Astrocyte of the spinal cord (primary cell): ENCODE measurements around the gene TUFT1.

Experiments
- DNase-seq: peaks from one replicate; pipeline ENCODE4 v3.0.0; 2011; ENCODE audit warnings: low read depth, low spot score
- H3K4me3 ChIP-seq: 2 replicates; pipeline ENCODE4 v1.5.1; 2011; ENCODE audit warnings: low read depth, mild to moderate bottlenecking, low read length, moderate library complexity
- CTCF ChIP-seq: IDR thresholded peaks from 2 replicates; pipeline ENCODE4 v1.5.1; 2012; ENCODE audit warnings: low read depth, mild to moderate bottlenecking, low read length, inconsistent platforms
- in situ Hi-C: cut with HindIII; loops from 2 replicates; pipeline ENCODE4 v1.10.0; 2017; ENCODE audit warnings: low sequenced_read_pairs

TUFT1 gene

GRCh38 chr1:151568626-151569088 lies 28.5 kb downstream of the TUFT1 start:
- DNase-seq = no peak
- in situ Hi-C loops = no loop called here
- no peak overlapping the region for H3K4me3 ChIP-seq
- TF ChIP-seq CTCF = no peak

- TF ChIP-seq CTCF = no peak
- in situ Hi-C loops = no loop called here
- no peak for DNase-seq
- no peak overlapping the region for H3K4me3 ChIP-seq
Measured at GRCh38 chr1:151570819-151571218, 30.7 kb downstream of the TUFT1 start.

GRCh38 chr1:151574575-151575529 lies 34.7 kb downstream of the TUFT1 start:
- in situ Hi-C loops = no loop called here
- peak; percentile 82 for DNase-seq
- no peak for TF ChIP-seq CTCF
- no peak overlapping the region for H3K4me3 ChIP-seq

- no peak for DNase-seq
- in situ Hi-C loops = no loop called here
- TF ChIP-seq CTCF = no peak
- no peak overlapping the region for H3K4me3 ChIP-seq
Measured at GRCh38 chr1:151577173-151577572, 37.1 kb downstream of the TUFT1 start.

GRCh38 chr1:151578941-151579340 lies 38.8 kb downstream of the TUFT1 start:
- DNase-seq = no peak
- H3K4me3 ChIP-seq = no peak overlapping the region
- in situ Hi-C loops = no loop called here
- no peak for TF ChIP-seq CTCF

GRCh38 chr1:151579436-151580225 lies 39.5 kb downstream of the TUFT1 start:
- in situ Hi-C loops = no loop called here
- peak; percentile 52 for DNase-seq

More at GRCh38 chr1:151579436-151580225, 39.5 kb downstream of the TUFT1 start:
- no peak for TF ChIP-seq CTCF
- no peak overlapping the region for H3K4me3 ChIP-seq
